Smooth muscle cell (in vitro differentiated cells): ENCODE measurements around the gene SMOC2. TPM values are rescaled to one million over a fixed set of nuclear protein-coding genes. Genes with fewer than 3 reads are reported as not detected.

Experiments
- DNase-seq: peaks from one replicate; lab custom pipeline; 2025; ENCODE audit not compliant: unreplicated experiment; lab: John Stamatoyannopoulos, UW
- H2AFZ ChIP-seq: fragments of 200-600 bp; sonication (generic); 2 replicates; pipeline ENCODE4 v1.6.0; 2016; ENCODE audit warnings: antibody characterized with exemption, low read depth, mild to moderate bottlenecking
- H3F3A ChIP-seq: fragments of 200-600 bp; sonication (generic); 2 replicates; pipeline ENCODE4 v1.6.0; 2017; ENCODE audit warnings: antibody characterized with exemption, low read depth
- H3K27ac ChIP-seq: fragments of 200-600 bp; sonication (generic); 2 replicates; pipeline ENCODE4 v1.5.1; 2016; ENCODE audit warnings: low read depth, mild to moderate bottlenecking
- H3K27me3 ChIP-seq: fragments of 200-600 bp; sonication (generic); 2 replicates; pipeline ENCODE4 v1.6.1; 2016; ENCODE audit warnings: low read depth, mild to moderate bottlenecking
- H3K36me3 ChIP-seq: fragments of 200-600 bp; sonication (generic); 2 replicates; pipeline ENCODE4 v1.5.1; 2016; ENCODE audit warnings: low read depth
- H3K4me1 ChIP-seq: fragments of 200-600 bp; sonication (generic); 2 replicates; pipeline ENCODE4 v1.5.1; 2016; ENCODE audit warnings: low read depth
- H3K4me2 ChIP-seq: fragments of 200-600 bp; sonication (generic); 2 replicates; pipeline ENCODE4 v1.6.0; 2016; ENCODE audit warnings: mild to moderate bottlenecking
- H3K4me3 ChIP-seq: fragments of 200-600 bp; sonication (generic); 2 replicates; pipeline ENCODE4 v1.5.1; 2016; ENCODE audit warnings: mild to moderate bottlenecking
- H3K79me2 ChIP-seq: fragments of 200-600 bp; sonication (generic); 2 replicates; pipeline ENCODE4 v1.6.0; 2016; ENCODE audit warnings: low read depth, mild to moderate bottlenecking
- H3K9ac ChIP-seq: fragments of 200-600 bp; sonication (generic); 2 replicates; pipeline ENCODE4 v1.6.0; 2016; ENCODE audit warnings: low read depth
- H3K9me3 ChIP-seq: fragments of 200-600 bp; sonication (generic); replicated peaks from 2 replicates; pipeline ENCODE4 v1.5.1; 2016; ENCODE audit warnings: low read depth
- H4K20me1 ChIP-seq: fragments of 200-600 bp; sonication (generic); 2 replicates; pipeline ENCODE4 v1.6.0; 2016; ENCODE audit warnings: low read depth
- WGBS: methylation state at CpG from one replicate; pipeline ENCODE4 v1.1.7; 2016; ENCODE audit warnings: low lambda C conversion rate; 5-methylcytosine and 5-hydroxymethylcytosine counted together
- polyA plus RNA-seq: library from polyadenylated mRNA; unstranded; fragments of >200 nt; fragmentation: Nextera tagmentation; extraction: Ambion mirVana; gene quantifications from 2 replicates; pipeline ENCODE4 v1.2.1, GENCODE V29; 2016
- total RNA-seq: library from RNA; depleted of rRNA; stranded (reverse); fragments of >200 nt; gene quantifications from 2 replicates; pipeline ENCODE4 v1.2.3, GENCODE V29; 2014
- TF ChIP-seq, protein P1 (sequence below): fragments of 200-600 bp; sonication (generic); IDR thresholded peaks from 2 replicates; pipeline ENCODE4 v1.5.1; 2017; ENCODE audit warnings: borderline replicate concordance, mild to moderate bottlenecking, antibody characterized with exemption; ENCODE audit not compliant: insufficient read depth, poor library complexity, severe bottlenecking

SMOC2 gene
- total and polyA plus RNA-seq, 2 experiments from 2014 or later: 0.63 to 1.2 TPM

DNA sequence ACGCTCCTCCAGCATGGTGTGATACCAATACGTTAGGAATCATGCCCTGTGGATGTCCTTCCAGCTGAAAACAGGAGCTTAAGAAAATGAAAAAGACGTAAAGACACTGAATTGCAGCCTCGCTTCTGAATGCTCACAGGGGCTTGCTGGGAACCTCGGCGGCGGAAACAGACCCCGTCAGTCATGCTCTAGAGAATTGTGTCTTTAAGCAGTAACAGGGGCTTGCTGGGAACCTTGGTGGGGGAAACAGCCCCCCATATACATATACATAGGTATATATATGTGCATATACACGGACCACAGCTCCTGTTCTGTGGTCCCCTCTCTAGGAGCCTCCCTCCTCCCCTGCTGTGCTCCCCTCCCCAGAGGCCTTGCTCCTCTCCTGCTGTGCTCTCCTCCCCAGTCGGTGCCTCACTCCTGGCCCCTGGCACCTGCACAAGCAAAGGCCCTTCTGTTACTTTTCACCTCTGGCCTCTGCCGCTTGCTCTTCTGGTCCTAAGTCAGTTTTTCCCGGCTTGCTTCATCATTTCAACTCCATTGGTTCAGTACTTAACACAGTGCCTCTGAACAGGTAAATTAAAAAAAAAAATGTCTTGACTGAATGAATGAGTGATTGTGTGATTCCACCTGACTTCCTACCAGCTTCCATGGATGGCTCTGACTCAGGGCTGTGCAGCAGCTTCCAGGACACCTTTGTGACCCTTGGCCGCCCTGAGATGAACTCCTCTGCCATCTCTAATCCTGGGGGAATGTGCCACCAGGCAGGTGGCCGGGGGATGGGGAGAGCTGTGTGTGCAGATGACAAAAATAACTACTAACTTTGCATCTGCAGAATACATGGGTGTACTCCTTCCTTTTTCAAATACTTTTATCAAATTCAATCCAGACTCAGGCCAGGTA lies 246.1 kb downstream of the SMOC2 start:
- Histone ChIP-seq H3K79me2 (no peaks in the 10 kb centered on the region), H3K9me3 (no peaks in the 10 kb centered on the region), H3K4me1 (peaks cover 23% of the 10 kb centered on the region), H3K9ac (no peak overlapping the region), H2AFZ (no peak overlapping the region), H3F3A (no peaks in the 10 kb centered on the region), H3K36me3 (no peaks in the 10 kb centered on the region), H3K4me3 (no peak overlapping the region), H3K27me3 (no peaks in the 10 kb centered on the region), H3K4me2 (no peak overlapping the region), H3K27ac (no peak overlapping the region), H4K20me1 (no peaks in the 10 kb centered on the region)
- TF ChIP-seq, protein P1, sequence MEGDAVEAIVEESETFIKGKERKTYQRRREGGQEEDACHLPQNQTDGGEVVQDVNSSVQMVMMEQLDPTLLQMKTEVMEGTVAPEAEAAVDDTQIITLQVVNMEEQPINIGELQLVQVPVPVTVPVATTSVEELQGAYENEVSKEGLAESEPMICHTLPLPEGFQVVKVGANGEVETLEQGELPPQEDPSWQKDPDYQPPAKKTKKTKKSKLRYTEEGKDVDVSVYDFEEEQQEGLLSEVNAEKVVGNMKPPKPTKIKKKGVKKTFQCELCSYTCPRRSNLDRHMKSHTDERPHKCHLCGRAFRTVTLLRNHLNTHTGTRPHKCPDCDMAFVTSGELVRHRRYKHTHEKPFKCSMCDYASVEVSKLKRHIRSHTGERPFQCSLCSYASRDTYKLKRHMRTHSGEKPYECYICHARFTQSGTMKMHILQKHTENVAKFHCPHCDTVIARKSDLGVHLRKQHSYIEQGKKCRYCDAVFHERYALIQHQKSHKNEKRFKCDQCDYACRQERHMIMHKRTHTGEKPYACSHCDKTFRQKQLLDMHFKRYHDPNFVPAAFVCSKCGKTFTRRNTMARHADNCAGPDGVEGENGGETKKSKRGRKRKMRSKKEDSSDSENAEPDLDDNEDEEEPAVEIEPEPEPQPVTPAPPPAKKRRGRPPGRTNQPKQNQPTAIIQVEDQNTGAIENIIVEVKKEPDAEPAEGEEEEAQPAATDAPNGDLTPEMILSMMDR: no peak
- no peak for DNase-seq
- 73% methylated on average over 13 of the region's 14 CpGs for WGBS

DNA sequence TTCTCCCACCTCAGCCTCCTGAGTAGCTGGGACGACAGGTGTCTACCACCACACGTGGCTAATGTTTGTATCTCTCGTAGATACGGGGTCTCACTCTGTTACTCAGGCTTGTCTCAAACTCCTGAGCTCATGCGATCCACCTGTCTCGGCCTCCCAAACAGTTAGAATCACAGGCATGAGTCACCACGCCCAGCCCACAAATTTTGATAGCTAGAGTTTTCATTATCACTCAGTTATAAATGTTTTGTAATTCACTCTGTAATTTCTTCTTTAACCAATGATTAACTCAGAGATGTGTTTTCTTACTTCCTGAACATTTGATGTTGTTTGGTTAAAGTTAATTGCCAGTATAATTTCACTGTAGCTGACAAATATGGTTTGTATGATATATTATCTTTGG lies 249.3 kb downstream of the SMOC2 start:
- Histone ChIP-seq H3K9ac (no peak overlapping the region), H3K9me3 (no peaks in the 10 kb centered on the region), H3K27ac (no peak overlapping the region), H4K20me1 (no peaks in the 10 kb centered on the region), H3F3A (no peaks in the 10 kb centered on the region), H2AFZ (no peak overlapping the region), H3K4me1 (peaks cover 10% of the 10 kb centered on the region), H3K79me2 (no peaks in the 10 kb centered on the region), H3K4me2 (no peak overlapping the region), H3K27me3 (no peaks in the 10 kb centered on the region), H3K4me3 (no peak overlapping the region), H3K36me3 (no peaks in the 10 kb centered on the region)
- TF ChIP-seq, protein P1: no peak
- DNase-seq: no peak
- 95% methylated on average over 7 of the region's 7 CpGs for WGBS

GRCh38 chr6:168691774-168692173 lies 250.8 kb downstream of the SMOC2 start:
- TF ChIP-seq, protein P1: no peak
- no peaks in the 10 kb centered on the region for H3K36me3 ChIP-seq
- no peaks in the 10 kb centered on the region for H3K79me2 ChIP-seq
- H3K4me3 ChIP-seq: no peak overlapping the region
- no peaks in the 10 kb centered on the region for H3K9me3 ChIP-seq
- no peak overlapping the region for H3K4me2 ChIP-seq
- peaks cover 10% of the 10 kb centered on the region for H3K4me1 ChIP-seq
- no peak overlapping the region for H3K9ac ChIP-seq
- DNase-seq: no peak
- H2AFZ ChIP-seq: no peak overlapping the region
- no peaks in the 10 kb centered on the region for H4K20me1 ChIP-seq
- H3F3A ChIP-seq: no peaks in the 10 kb centered on the region
- H3K27ac ChIP-seq: no peak overlapping the region
- H3K27me3 ChIP-seq: no peaks in the 10 kb centered on the region
- 93% methylated on average over 7 of the region's 7 CpGs for WGBS
